SK-N-MC (cell line): ENCODE results near the gene MYO1A.

ENCODE experiments used
- EZH2 ChIP-seq: fragments of 200-600 bp; sonication (generic); IDR thresholded peaks from one replicate; pipeline ENCODE4 v1.6.1; 2017; ENCODE audit warnings: antibody characterized with exemption
- POLR2AphosphoS5 ChIP-seq: IDR thresholded peaks from 2 replicates; pipeline ENCODE4 v1.6.1; 2012; ENCODE audit warnings: mild to moderate bottlenecking, low read depth, low read length, borderline replicate concordance

DNA sequence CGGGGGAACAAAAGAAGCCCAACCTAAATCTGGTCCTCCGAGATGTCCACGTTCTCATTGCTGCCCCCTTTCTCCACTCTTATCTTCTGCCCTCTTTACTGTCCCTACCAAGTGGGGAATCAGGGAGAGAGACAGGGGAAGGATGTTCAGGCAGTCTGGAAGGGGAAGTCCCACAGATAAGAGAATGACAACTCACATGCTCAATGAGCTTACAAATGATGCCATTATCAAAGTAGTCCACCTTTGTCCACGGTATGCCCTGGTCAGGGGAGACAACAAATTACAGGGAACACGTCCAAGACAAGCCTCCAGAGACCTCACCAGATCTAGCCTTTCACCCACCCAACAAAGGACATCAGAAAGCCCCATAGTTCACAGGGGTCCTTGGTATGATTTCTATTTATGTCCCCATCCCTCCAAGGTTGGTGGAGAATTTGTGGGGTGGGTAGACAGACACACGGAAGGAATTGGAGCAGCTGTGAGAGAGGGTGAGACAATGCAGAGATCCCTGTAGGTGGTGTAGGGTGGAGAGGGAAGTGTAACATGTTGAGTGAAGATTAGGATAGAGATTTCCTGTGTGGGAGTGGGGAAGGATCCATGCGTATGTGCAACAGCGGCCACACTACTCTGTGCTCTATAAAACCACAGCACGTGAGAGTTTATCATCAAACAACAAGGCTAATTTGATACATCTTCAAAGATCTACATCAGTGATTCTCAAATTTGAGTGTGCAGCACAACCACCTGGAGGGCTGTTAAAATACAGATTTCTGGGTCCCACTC is 10.7 kb downstream of the MYO1A start:
- no peak for TF ChIP-seq POLR2AphosphoS5
- no peak for TF ChIP-seq EZH2
